Panc1 (cell line): ENCODE data around the gene RAD9B.

Experiments used
- CTCF ChIP-seq: fragments of 450-650 bp; IDR thresholded peaks from 2 replicates; pipeline ENCODE4 v1.5.1; 2017; ENCODE audit warnings: mild to moderate bottlenecking
- POLR2AphosphoS5 ChIP-seq: IDR thresholded peaks from 2 replicates; pipeline ENCODE4 v1.6.1; 2012; ENCODE audit warnings: mild to moderate bottlenecking, low read depth, low read length, moderate library complexity
- TF ChIP-seq, protein P1 (sequence below), 2 experiments: IDR thresholded peaks; 2 replicates each; pipeline ENCODE4 v1.6.1; 2011 to 2012; ENCODE audit warnings: low read depth in 2 of 2, control low read depth in 1 of 2, low read length in 1 of 2, mild to moderate bottlenecking in 1 of 2, moderate library complexity in 1 of 2; ENCODE audit not compliant: insufficient read depth in 1 of 2

- TF ChIP-seq, protein P1, sequence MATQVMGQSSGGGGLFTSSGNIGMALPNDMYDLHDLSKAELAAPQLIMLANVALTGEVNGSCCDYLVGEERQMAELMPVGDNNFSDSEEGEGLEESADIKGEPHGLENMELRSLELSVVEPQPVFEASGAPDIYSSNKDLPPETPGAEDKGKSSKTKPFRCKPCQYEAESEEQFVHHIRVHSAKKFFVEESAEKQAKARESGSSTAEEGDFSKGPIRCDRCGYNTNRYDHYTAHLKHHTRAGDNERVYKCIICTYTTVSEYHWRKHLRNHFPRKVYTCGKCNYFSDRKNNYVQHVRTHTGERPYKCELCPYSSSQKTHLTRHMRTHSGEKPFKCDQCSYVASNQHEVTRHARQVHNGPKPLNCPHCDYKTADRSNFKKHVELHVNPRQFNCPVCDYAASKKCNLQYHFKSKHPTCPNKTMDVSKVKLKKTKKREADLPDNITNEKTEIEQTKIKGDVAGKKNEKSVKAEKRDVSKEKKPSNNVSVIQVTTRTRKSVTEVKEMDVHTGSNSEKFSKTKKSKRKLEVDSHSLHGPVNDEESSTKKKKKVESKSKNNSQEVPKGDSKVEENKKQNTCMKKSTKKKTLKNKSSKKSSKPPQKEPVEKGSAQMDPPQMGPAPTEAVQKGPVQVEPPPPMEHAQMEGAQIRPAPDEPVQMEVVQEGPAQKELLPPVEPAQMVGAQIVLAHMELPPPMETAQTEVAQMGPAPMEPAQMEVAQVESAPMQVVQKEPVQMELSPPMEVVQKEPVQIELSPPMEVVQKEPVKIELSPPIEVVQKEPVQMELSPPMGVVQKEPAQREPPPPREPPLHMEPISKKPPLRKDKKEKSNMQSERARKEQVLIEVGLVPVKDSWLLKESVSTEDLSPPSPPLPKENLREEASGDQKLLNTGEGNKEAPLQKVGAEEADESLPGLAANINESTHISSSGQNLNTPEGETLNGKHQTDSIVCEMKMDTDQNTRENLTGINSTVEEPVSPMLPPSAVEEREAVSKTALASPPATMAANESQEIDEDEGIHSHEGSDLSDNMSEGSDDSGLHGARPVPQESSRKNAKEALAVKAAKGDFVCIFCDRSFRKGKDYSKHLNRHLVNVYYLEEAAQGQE (IDR thresholded peaks at IDR 0.05; ENCODE audit: insufficient read depth in 1 of 2, low read depth in 2 of 2, low read length in 1 of 2), result no peak
- TF ChIP-seq POLR2AphosphoS5, result no peak
- no peak for TF ChIP-seq CTCF
Observed at GRCh38 chr12:110537605-110538409, 35.7 kb downstream of the RAD9B start.
